Stromal cell of bone marrow (primary cell): ENCODE results near the gene CBARP.

Source experiments
- DNase-seq: peaks from one replicate; pipeline ENCODE4 v3.0.0-alpha.2; 2012; ENCODE audit warnings: low read depth

Gene CBARP

GRCh38 chr19:1275976-1276627 is 38.3 kb upstream of the CBARP start:
- no peak for DNase-seq

- DNase-seq: peak; percentile 92
Observed at GRCh38 chr19:1275260-1275975, 37.6 kb upstream of the CBARP start, which contains the start of gene FAM174C. Gene FAM174C, plus strand, starts transcription at chr19:1275530. Its CDS starts 20 bp downstream, at chr19:1275550.

- no peak for DNase-seq
Observed at GRCh38 chr19:1274852-1275259, 37.1 kb upstream of the CBARP start.

GRCh38 chr19:1274081-1274851 is 36.5 kb upstream of the CBARP start:
- DNase-seq: no peak

GRCh38 chr19:1273263-1274041 is 35.6 kb upstream of the CBARP start:
- no peak for DNase-seq

- DNase-seq: no peak
Observed at GRCh38 chr19:1272423-1273262, 34.8 kb upstream of the CBARP start.

- no peak for DNase-seq
Observed at GRCh38 chr19:1271528-1272422, 34.0 kb upstream of the CBARP start.

- DNase-seq: no peak
Observed at GRCh38 chr19:1270854-1271527, 33.2 kb upstream of the CBARP start.

GRCh38 chr19:1270213-1270853 is 32.5 kb upstream of the CBARP start:
- no peak for DNase-seq

GRCh38 chr19:1269478-1270212 is 31.8 kb upstream of the CBARP start:
- peak; percentile 88 for DNase-seq

GRCh38 chr19:1269065-1269477 is 31.3 kb upstream of the CBARP start, which contains the start of gene CIRBP:
Gene CIRBP, plus strand, starts transcription at chr19:1269332. Its CDS starts 1,602 bp downstream, at chr19:1270934.
- peak; percentile 97 for DNase-seq

GRCh38 chr19:1268226-1269064 is 30.6 kb upstream of the CBARP start:
- DNase-seq: no peak

GRCh38 chr19:1267477-1268225 is 29.8 kb upstream of the CBARP start:
- no peak for DNase-seq

- DNase-seq: no peak
Observed at GRCh38 chr19:1266916-1267476, 29.2 kb upstream of the CBARP start.

- DNase-seq: peak; percentile 79
Observed at GRCh38 chr19:1266129-1266915, 28.5 kb upstream of the CBARP start.
